Tibial artery (tissue), 4 donors: ENCODE results near the gene GRM7.

Source experiments
- DNase-seq, 2 donors: peaks; one replicate each; pipeline ENCODE4 v3.0.0-alpha.2; 2019
- H3K27ac ChIP-seq, 2 donors: fragments of 200-600 bp; sonication (generic) in 1 of 2; 1 replicate in 1 of 2; 2 replicates in 1 of 2; pipeline ENCODE4 v1.5.1; 2018 to 2019; ENCODE audit warnings: mild to moderate bottlenecking in 1 of 2
- H3K27me3 ChIP-seq, 2 donors: fragments of 200-600 bp; sonication (generic) in 1 of 2; one replicate each; pipeline versions ENCODE4 v1.5.1 to v1.6.0; 2016 to 2019
- H3K36me3 ChIP-seq, 3 donors: fragments of 200-600 bp; sonication (generic) in 2 of 3; one replicate each; pipeline ENCODE4 v1.5.1; 2016 to 2019; ENCODE audit warnings: mild to moderate bottlenecking in 2 of 3
- H3K4me1 ChIP-seq, 4 donors: fragments of 200-600 bp; sonication (generic) in 2 of 4; 1 replicate in 3 of 4; 2 replicates in 1 of 4; pipeline ENCODE4 v1.5.1; 2016 to 2019
- H3K4me3 ChIP-seq, 2 donors: fragments of 200-600 bp; sonication (generic) in 1 of 2; 1 replicate in 1 of 2; 2 replicates in 1 of 2; pipeline ENCODE4 v1.5.1; 2018 to 2019; ENCODE audit warnings: mild to moderate bottlenecking in 2 of 2
- H3K9me3 ChIP-seq, 3 donors: fragments of 200-600 bp; sonication (generic) in 1 of 3; one replicate each; pipeline ENCODE4 v1.5.1; 2016 to 2019
- CTCF ChIP-seq, 2 experiments: fragments of 200-600 bp in 1 of 2; fragments of 450-650 bp in 1 of 2; IDR thresholded peaks; one replicate each; pipeline ENCODE4 v1.5.1; 2017 to 2019; ENCODE audit warnings: antibody characterized with exemption in 2 of 2, mild to moderate bottlenecking in 1 of 2, moderate library complexity in 1 of 2
- intact Hi-C: fragments of 100-400 bp; cut with DNase I; formaldehyde crosslinking; loops from one replicate; pipeline ENCODE4 v1.15.0; 2023; ENCODE audit warnings: low total_unique reads

The GRM7 gene

GRCh38 chr3:7520593-7520992 lies 659.7 kb downstream of the GRM7 start:
- no peak overlapping the region for H3K27ac ChIP-seq
- DNase-seq: no peak
- H3K4me3 ChIP-seq: no peak overlapping the region
- no peaks in the 10 kb centered on the region for H3K27me3 ChIP-seq
- no peaks in the 10 kb centered on the region for H3K36me3 ChIP-seq
- peaks cover 0 to 11% (median 7%) of the 10 kb centered on the region in 4 donors for H3K4me1 ChIP-seq
- TF ChIP-seq CTCF (IDR thresholded peaks at IDR 0.05): no peak
- H3K9me3 ChIP-seq: no peaks in the 10 kb centered on the region
- intact Hi-C loops: no loop called here

- Histone ChIP-seq H3K27me3 (no peaks in the 10 kb centered on the region), H3K4me3 (no peak overlapping the region), H3K36me3 (no peaks in the 10 kb centered on the region), H3K4me1 (peaks cover 0 to 24% (median 0%) of the 10 kb centered on the region in 4 donors), H3K9me3 (no peaks in the 10 kb centered on the region), H3K27ac (no peak overlapping the region)
- DNase-seq: peak; percentile 23 to 70
- intact Hi-C loops: no loop called here
- no peak for TF ChIP-seq CTCF (IDR thresholded peaks at IDR 0.05)
These were observed 675.6 kb downstream of the GRM7 start for GRCh38 chr3:7536510-7536909.

- no peak for TF ChIP-seq CTCF (IDR thresholded peaks at IDR 0.05)
- Histone ChIP-seq H3K4me1 (peaks cover 0 to 24% (median 0%) of the 10 kb centered on the region in 4 donors), H3K9me3 (no peaks in the 10 kb centered on the region), H3K27me3 (no peaks in the 10 kb centered on the region), H3K4me3 (no peak overlapping the region), H3K27ac (peak overlapping the region in 1 of 2 donors; percentile 20), H3K36me3 (no peaks in the 10 kb centered on the region)
- no peak for DNase-seq
- intact Hi-C loops: no loop called here
These were observed 676.0 kb downstream of the GRM7 start for GRCh38 chr3:7536921-7537320.

- H3K36me3 ChIP-seq: no peaks in the 10 kb centered on the region
- no peaks in the 10 kb centered on the region for H3K27me3 ChIP-seq
- DNase-seq: no peak
- TF ChIP-seq CTCF (IDR thresholded peaks at IDR 0.05): no peak
- H3K4me1 ChIP-seq: peaks cover 0 to 8% (median 0%) of the 10 kb centered on the region in 4 donors
- H3K27ac ChIP-seq: no peak overlapping the region
- intact Hi-C loops: no loop called here
- H3K4me3 ChIP-seq: no peak overlapping the region
- no peaks in the 10 kb centered on the region for H3K9me3 ChIP-seq
These were observed 682.5 kb downstream of the GRM7 start for GRCh38 chr3:7543294-7543880.

- no peak for TF ChIP-seq CTCF (IDR thresholded peaks at IDR 0.05)
- no peak overlapping the region for H3K27ac ChIP-seq
- no peaks in the 10 kb centered on the region for H3K27me3 ChIP-seq
- H3K4me1 ChIP-seq: peaks cover 0 to 5% (median 0%) of the 10 kb centered on the region in 4 donors
- no peak overlapping the region for H3K4me3 ChIP-seq
- H3K9me3 ChIP-seq: no peaks in the 10 kb centered on the region
- no peaks in the 10 kb centered on the region for H3K36me3 ChIP-seq
- DNase-seq: no peak
- intact Hi-C loops: no loop called here
These were observed 684.4 kb downstream of the GRM7 start for GRCh38 chr3:7545334-7545733.

- Histone ChIP-seq H3K36me3 (no peaks in the 10 kb centered on the region), H3K9me3 (no peaks in the 10 kb centered on the region), H3K27me3 (no peaks in the 10 kb centered on the region), H3K27ac (no peak overlapping the region), H3K4me1 (peaks cover 0 to 5% (median 0%) of the 10 kb centered on the region in 4 donors), H3K4me3 (no peak overlapping the region)
- intact Hi-C loops: no loop called here
- TF ChIP-seq CTCF (IDR thresholded peaks at IDR 0.05): peak in 1 of 2 experiments; percentile 15
- no peak for DNase-seq
These were observed 685.3 kb downstream of the GRM7 start for GRCh38 chr3:7546253-7546652.
